H9 (cell line): ENCODE measurements around the gene MTHFD1L. TPM values are rescaled to one million over a fixed set of nuclear protein-coding genes. Genes with fewer than 3 reads are reported as not detected.
"Not testable (repeated sequence)": the region's sequence is repeated elsewhere in the genome, so short reads cannot be mapped to it uniquely, and the experiment has no call there.

Experiments used
- DNase-seq: peaks from one replicate; pipeline ENCODE4 v3.0.0-alpha.2; 2017
- H2AFZ ChIP-seq: one replicate; pipeline ENCODE4 v1.6.1; 2013; ENCODE audit warnings: mild to moderate bottlenecking, low read length, control low read depth, moderate library complexity
- H2AK5ac ChIP-seq: 2 replicates; pipeline ENCODE4 v1.6.1; 2013; ENCODE audit warnings: low read length, control low read depth, mixed read lengths; ENCODE audit not compliant: insufficient read length
- H2BK120ac ChIP-seq: one replicate; pipeline ENCODE4 v1.6.1; 2013; ENCODE audit warnings: low read depth, mild to moderate bottlenecking, low read length, control low read depth, inconsistent platforms; ENCODE audit not compliant: poor library complexity, severe bottlenecking
- H2BK12ac ChIP-seq: 2 replicates; pipeline ENCODE4 v1.6.1; 2013; ENCODE audit warnings: low read length, control low read depth, mixed read lengths, low read depth; ENCODE audit not compliant: insufficient read length
- H2BK15ac ChIP-seq: 2 replicates; pipeline ENCODE4 v1.6.1; 2013; ENCODE audit warnings: low read depth, low read length, control low read depth
- H2BK20ac ChIP-seq: one replicate; pipeline ENCODE4 v1.6.1; 2013; ENCODE audit warnings: low read depth, mild to moderate bottlenecking, low read length, control low read depth, inconsistent platforms; ENCODE audit not compliant: poor library complexity, severe bottlenecking
- H2BK5ac ChIP-seq: 2 replicates; pipeline ENCODE4 v1.6.1; 2013; ENCODE audit warnings: low read length, control low read depth, mixed read lengths; ENCODE audit not compliant: insufficient read length
- H3K14ac ChIP-seq: 2 replicates; pipeline ENCODE4 v1.6.1; 2013; ENCODE audit warnings: low read length, control low read depth; ENCODE audit not compliant: insufficient read depth
- H3K18ac ChIP-seq: 2 replicates; pipeline ENCODE4 v1.6.1; 2013; ENCODE audit warnings: low read depth, mild to moderate bottlenecking, mixed read lengths, low read length, control low read depth; ENCODE audit not compliant: insufficient read length
- H3K23ac ChIP-seq: 2 replicates; pipeline ENCODE4 v1.6.1; 2013; ENCODE audit warnings: low read length, control low read depth, mixed read lengths, low read depth; ENCODE audit not compliant: insufficient read length
- H3K23me2 ChIP-seq: 2 replicates; pipeline ENCODE4 v1.6.1; 2013; ENCODE audit warnings: low read depth, mild to moderate bottlenecking, mixed read lengths, low read length, control low read depth; ENCODE audit not compliant: insufficient read length, poor library complexity, severe bottlenecking
- H3K27ac ChIP-seq: 2 replicates; pipeline ENCODE4 v1.5.1; 2013; ENCODE audit warnings: low read length, control low read depth, mixed read lengths, low read depth; ENCODE audit not compliant: insufficient read length
- H3K27me3 ChIP-seq: 2 replicates; pipeline ENCODE4 v1.6.1; 2013; ENCODE audit warnings: low read length, control low read depth, inconsistent platforms; ENCODE audit not compliant: insufficient read depth
- H3K4ac ChIP-seq: 2 replicates; pipeline ENCODE4 v1.6.1; 2013; ENCODE audit warnings: low read depth, mild to moderate bottlenecking, control low read depth, inconsistent platforms, low read length, moderate library complexity
- H3K4me1 ChIP-seq: 2 replicates; pipeline ENCODE4 v1.6.1; 2013; ENCODE audit warnings: low read length, control low read depth, inconsistent platforms; ENCODE audit not compliant: insufficient read depth
- H3K4me2 ChIP-seq: 2 replicates; pipeline ENCODE4 v1.6.1; 2013; ENCODE audit warnings: low read length, control low read depth, mixed read lengths; ENCODE audit not compliant: insufficient read length, insufficient read depth
- H3K56ac ChIP-seq: 2 replicates; pipeline ENCODE4 v1.6.1; 2013; ENCODE audit warnings: low read depth, mild to moderate bottlenecking, mixed read lengths, low read length, control low read depth; ENCODE audit not compliant: insufficient read length
- H3K79me1 ChIP-seq: 2 replicates; pipeline ENCODE4 v1.6.1; 2013; ENCODE audit warnings: low read depth, mild to moderate bottlenecking, moderate library complexity, low read length, control low read depth, inconsistent platforms; ENCODE audit not compliant: insufficient read depth, poor library complexity, severe bottlenecking
- H3K79me2 ChIP-seq: 2 replicates; pipeline ENCODE4 v1.6.1; 2013; ENCODE audit warnings: low read length, control low read depth, inconsistent platforms; ENCODE audit not compliant: insufficient read depth
- H3K9ac ChIP-seq: 2 replicates; pipeline ENCODE4 v1.6.1; 2013; ENCODE audit warnings: low read length, control low read depth, mixed read lengths; ENCODE audit not compliant: insufficient read length; ENCODE audit errors: extremely low read depth
- H3K9me3 ChIP-seq: one replicate; pipeline ENCODE4 v1.6.1; 2013; ENCODE audit warnings: low read depth, low read length, inconsistent platforms; ENCODE audit not compliant: control insufficient read depth
- H3T11ph ChIP-seq: one replicate; pipeline ENCODE4 v1.6.1; 2013; ENCODE audit warnings: mild to moderate bottlenecking, low read length, control low read depth, inconsistent platforms
- H4K20me1 ChIP-seq: one replicate; pipeline ENCODE4 v1.6.1; 2013; ENCODE audit not compliant: control insufficient read depth, insufficient read length, insufficient read depth
- H4K5ac ChIP-seq: 2 replicates; pipeline ENCODE4 v1.6.1; 2013; ENCODE audit warnings: low read depth, mild to moderate bottlenecking, mixed read lengths, low read length, control low read depth; ENCODE audit not compliant: insufficient read length
- H4K8ac ChIP-seq: replicated peaks from 2 replicates; pipeline ENCODE4 v1.6.1; 2013; ENCODE audit warnings: low read length, control low read depth, mixed read lengths, low read depth; ENCODE audit not compliant: insufficient read length
- H4K91ac ChIP-seq: 2 replicates; pipeline ENCODE4 v1.6.1; 2013; ENCODE audit warnings: low read depth, mild to moderate bottlenecking, moderate library complexity, mixed read lengths, low read length, control low read depth; ENCODE audit not compliant: insufficient read length
- H3K27ac Mint-ChIP-seq, 3 experiments: 2 replicates in 2 of 3; 3 replicates in 1 of 3; pipeline ENCODE4 v1.8.0; 2020 to 2021; ENCODE audit warnings: mixed read lengths in 3 of 3, mild to moderate bottlenecking in 1 of 3, moderate library complexity in 1 of 3
- H3K27me3 Mint-ChIP-seq: 2 replicates; pipeline ENCODE4 v1.8.0; 2021; ENCODE audit warnings: low read depth, mild to moderate bottlenecking, moderate library complexity, mixed read lengths
- H3K36me3 Mint-ChIP-seq, 3 experiments: 2 replicates in 2 of 3; 3 replicates in 1 of 3; pipeline ENCODE4 v1.8.0; 2020 to 2021; ENCODE audit warnings: low read depth in 3 of 3, mixed read lengths in 3 of 3; ENCODE audit not compliant: insufficient read depth in 1 of 3
- H3K4me1 Mint-ChIP-seq, 2 experiments: 2 replicates each; pipeline ENCODE4 v1.8.0; 2020; ENCODE audit warnings: mixed read lengths in 2 of 2
- H3K4me3 Mint-ChIP-seq, 2 experiments: 2 replicates in 1 of 2; 3 replicates in 1 of 2; pipeline ENCODE4 v1.8.0; 2020 to 2021; ENCODE audit warnings: mild to moderate bottlenecking in 2 of 2, mixed read lengths in 2 of 2, moderate library complexity in 1 of 2
- H3K9me3 Mint-ChIP-seq, 2 experiments: 2 replicates in 1 of 2; 3 replicates in 1 of 2; pipeline ENCODE4 v1.8.0; 2020; ENCODE audit warnings: mild to moderate bottlenecking in 2 of 2, mixed read lengths in 2 of 2, moderate library complexity in 1 of 2
- WGBS: extraction: QIAGEN DNeasy Blood & Tissue Kit; methylation state at CpG from one replicate; pipeline ENCODE4 v1.1.7; 2013; ENCODE audit warnings: missing lambda C conversion rate, low lambda C conversion rate, mixed read lengths; ENCODE audit not compliant: insufficient read length; ENCODE audit errors: extremely low coverage; 5-methylcytosine and 5-hydroxymethylcytosine counted together
- total RNA-seq: library from RNA; stranded (reverse); gene quantifications from 2 replicates; pipeline ENCODE4 v1.2.1, GENCODE V29; 2021
- TF ChIP-seq, protein P1 (sequence below): fragments of 200-600 bp; sonication (generic); conservative IDR thresholded peaks from 3 replicates; pipeline ENCODE4 v1.8.0; 2021; ENCODE audit warnings: antibody characterized with exemption, mild to moderate bottlenecking

The MTHFD1L gene
- total RNA-seq, 1 experiment from 2014 or later = 90.2 TPM

DNA sequence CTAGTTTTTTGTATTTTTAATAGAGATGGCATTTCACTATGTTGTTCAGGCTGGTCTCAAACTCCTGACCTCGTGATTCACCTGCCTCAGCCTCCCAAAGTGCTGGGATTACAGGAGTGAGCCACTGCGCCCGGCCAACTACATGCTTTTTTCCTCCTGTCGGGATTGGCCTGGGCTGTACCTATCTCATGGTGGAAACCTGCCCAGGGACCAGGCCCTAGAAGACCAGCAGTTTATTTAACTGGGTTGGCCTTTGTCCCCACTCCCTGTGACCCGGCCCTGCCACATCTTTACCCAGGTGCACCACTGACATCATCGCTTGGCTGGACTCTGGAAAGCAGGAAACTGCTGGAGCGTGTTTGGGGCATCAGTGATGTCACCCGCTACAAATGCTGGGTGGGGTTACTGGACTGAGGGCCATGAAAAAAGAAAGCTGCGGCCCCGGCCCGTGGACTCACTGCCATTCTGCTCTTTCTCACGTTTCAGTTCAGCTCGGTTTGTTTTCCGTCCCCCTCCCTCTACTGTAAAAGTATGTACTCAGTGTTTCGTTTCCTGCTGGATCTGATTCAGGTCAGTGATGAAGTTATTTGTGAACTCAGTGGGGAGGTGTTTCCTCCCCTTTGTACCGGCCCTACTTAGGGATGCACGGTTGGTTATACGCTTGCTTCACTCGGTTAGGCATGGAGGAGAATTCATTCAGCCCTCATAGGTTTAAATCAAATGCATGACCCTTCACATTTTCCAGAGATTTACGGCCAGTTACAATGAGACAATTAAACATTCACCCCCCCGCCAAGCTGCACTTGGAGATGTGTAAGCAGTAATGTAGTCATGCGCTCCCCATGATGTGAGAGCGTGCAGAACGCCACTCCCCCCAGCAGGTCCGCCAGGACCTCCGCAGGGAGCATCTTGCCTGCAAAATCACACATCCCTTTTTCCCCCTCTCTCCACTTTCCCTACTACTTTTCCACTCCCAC lies 179.3 kb downstream of the MTHFD1L start:
- no peak overlapping the region for H2BK5ac ChIP-seq
- no peak overlapping the region for H2AFZ ChIP-seq
- Mint-ChIP-seq H3K4me1 (peaks cover 17 to 24% of the 10 kb centered on the region in 2 experiments), H3K36me3 (peaks cover 26 to 41% (median 27%) of the 10 kb centered on the region in 3 experiments), H3K4me3 (peak overlapping the region; percentile 2 to 49; a peak in 4 of 5 replicates), H3K9me3 (peaks cover 0 to 5% of the 10 kb centered on the region in 2 experiments; a peak in 3 of 5 replicates), H3K27me3 (no peaks in the 10 kb centered on the region), H3K27ac (peak overlapping the region; percentile 78 to 89 (median 85))
- TF ChIP-seq, protein P1, sequence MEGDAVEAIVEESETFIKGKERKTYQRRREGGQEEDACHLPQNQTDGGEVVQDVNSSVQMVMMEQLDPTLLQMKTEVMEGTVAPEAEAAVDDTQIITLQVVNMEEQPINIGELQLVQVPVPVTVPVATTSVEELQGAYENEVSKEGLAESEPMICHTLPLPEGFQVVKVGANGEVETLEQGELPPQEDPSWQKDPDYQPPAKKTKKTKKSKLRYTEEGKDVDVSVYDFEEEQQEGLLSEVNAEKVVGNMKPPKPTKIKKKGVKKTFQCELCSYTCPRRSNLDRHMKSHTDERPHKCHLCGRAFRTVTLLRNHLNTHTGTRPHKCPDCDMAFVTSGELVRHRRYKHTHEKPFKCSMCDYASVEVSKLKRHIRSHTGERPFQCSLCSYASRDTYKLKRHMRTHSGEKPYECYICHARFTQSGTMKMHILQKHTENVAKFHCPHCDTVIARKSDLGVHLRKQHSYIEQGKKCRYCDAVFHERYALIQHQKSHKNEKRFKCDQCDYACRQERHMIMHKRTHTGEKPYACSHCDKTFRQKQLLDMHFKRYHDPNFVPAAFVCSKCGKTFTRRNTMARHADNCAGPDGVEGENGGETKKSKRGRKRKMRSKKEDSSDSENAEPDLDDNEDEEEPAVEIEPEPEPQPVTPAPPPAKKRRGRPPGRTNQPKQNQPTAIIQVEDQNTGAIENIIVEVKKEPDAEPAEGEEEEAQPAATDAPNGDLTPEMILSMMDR = no peak
- no peaks in the 10 kb centered on the region for H3K79me2 ChIP-seq
- H2BK15ac ChIP-seq = no peak overlapping the region
- no peak overlapping the region for H3T11ph ChIP-seq
- H2AK5ac ChIP-seq = no peak overlapping the region
- no peak overlapping the region for H2BK120ac ChIP-seq
- H3K9ac ChIP-seq = no peak overlapping the region
- no peak overlapping the region for H3K56ac ChIP-seq
- no peak overlapping the region for H3K4ac ChIP-seq
- H3K9me3 ChIP-seq = no peaks in the 10 kb centered on the region
- no CpG with 5 or more reads among the region's 26 CpGs for WGBS
- no peaks in the 10 kb centered on the region for H3K23me2 ChIP-seq
- H3K27me3 ChIP-seq = no peaks in the 10 kb centered on the region
- no peak overlapping the region for H2BK20ac ChIP-seq
- no peak overlapping the region for H4K8ac ChIP-seq
- H3K14ac ChIP-seq = no peak overlapping the region
- no peaks in the 10 kb centered on the region for H3K79me1 ChIP-seq
- H2BK12ac ChIP-seq = no peak overlapping the region
- H3K4me1 ChIP-seq = peaks cover 4% of the 10 kb centered on the region; the same call in 1 of the 2 replicates
- no peak overlapping the region for H3K23ac ChIP-seq
- H3K27ac ChIP-seq = no peak overlapping the region
- no peak overlapping the region for H3K18ac ChIP-seq
- no peak overlapping the region for H4K91ac ChIP-seq
- H4K20me1 ChIP-seq = no peaks in the 10 kb centered on the region
- peak overlapping the region; percentile 16 for H3K4me2 ChIP-seq
- DNase-seq = no peak
- H4K5ac ChIP-seq = no peak overlapping the region

DNA sequence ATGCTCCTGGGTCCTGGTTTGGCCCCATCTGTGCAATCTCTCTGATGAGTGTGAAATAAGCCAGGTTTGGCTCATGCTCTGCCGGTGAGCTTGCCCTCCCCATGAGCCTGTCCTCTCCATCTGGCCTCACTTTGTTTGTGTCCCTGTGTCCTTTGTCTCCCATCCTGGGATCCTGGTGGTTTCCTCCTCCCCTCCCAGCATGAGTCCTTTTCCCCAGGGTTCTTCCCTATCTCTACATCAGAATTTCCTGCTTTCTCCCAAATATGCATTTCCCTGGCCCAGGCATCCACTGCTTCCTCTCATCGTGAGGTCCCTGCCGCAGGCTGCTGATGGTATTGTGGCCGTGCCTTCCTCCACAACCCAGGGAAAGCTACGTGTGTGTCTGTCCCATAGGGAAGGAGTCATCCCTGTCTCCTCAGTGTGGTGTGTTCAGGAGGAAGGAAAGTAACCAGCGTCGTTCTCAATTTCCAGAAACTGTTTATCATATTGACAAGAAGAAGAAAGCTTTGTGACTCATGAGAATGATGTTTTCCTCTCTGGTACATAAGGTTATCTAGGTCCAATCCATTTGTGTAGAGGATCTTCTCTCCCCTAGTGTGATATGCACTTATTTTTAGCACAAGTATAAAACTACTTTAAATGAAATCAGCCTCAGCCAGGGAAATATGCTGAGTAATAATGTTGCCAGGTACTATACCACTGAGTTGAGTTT lies 180.2 kb downstream of the MTHFD1L start:
- not testable (repeated sequence) for H3K56ac ChIP-seq, H2BK12ac ChIP-seq, H2BK15ac ChIP-seq, H2AK5ac ChIP-seq, H4K5ac ChIP-seq, H3K14ac ChIP-seq, H4K91ac ChIP-seq, H3K23me2 ChIP-seq, H3T11ph ChIP-seq, H3K79me1 ChIP-seq, H2BK5ac ChIP-seq, H2AFZ ChIP-seq, H3K9me3 Mint-ChIP-seq, H3K9ac ChIP-seq, H3K27me3 ChIP-seq, H4K20me1 ChIP-seq, H3K4me1 ChIP-seq, H3K23ac ChIP-seq, H2BK20ac ChIP-seq, H3K4ac ChIP-seq, H3K79me2 ChIP-seq, H3K27ac ChIP-seq, H3K18ac ChIP-seq, H3K27me3 Mint-ChIP-seq, H4K8ac ChIP-seq, H3K9me3 ChIP-seq, H2BK120ac ChIP-seq
- DNase-seq = peak; percentile 42
- Mint-ChIP-seq H3K4me1 (peaks cover 17 to 24% of the 10 kb centered on the region in 2 experiments), H3K27ac (peak overlapping the region; percentile 78 to 85 (median 84); a peak in 6 of 7 replicates), H3K36me3 (peaks cover 21 to 34% (median 22%) of the 10 kb centered on the region in 3 experiments), H3K4me3 (peak overlapping the region; percentile 2 to 49; a peak in 4 of 5 replicates)
- no CpG with 5 or more reads among the region's 7 CpGs for WGBS
- H3K4me2 ChIP-seq = peak overlapping the region; percentile 16
